OCI-LY3 (cell line): ENCODE measurements around the gene ASIC2.

Experiments used
- EZH2phosphoT487 ChIP-seq: fragments of 200-600 bp; shearing (Covaris generic); IDR thresholded peaks from 2 replicates; pipeline ENCODE4 v1.6.1; 2018; ENCODE audit warnings: antibody characterized with exemption, mixed run types, low read depth
- TF ChIP-seq, protein P1 (sequence below): fragments of 200-600, 300-600 bp; sonication (generic); IDR thresholded peaks from 2 replicates; pipeline ENCODE4 v1.5.1; 2014; ENCODE audit warnings: antibody characterized with exemption, low read length, low read depth

DNA sequence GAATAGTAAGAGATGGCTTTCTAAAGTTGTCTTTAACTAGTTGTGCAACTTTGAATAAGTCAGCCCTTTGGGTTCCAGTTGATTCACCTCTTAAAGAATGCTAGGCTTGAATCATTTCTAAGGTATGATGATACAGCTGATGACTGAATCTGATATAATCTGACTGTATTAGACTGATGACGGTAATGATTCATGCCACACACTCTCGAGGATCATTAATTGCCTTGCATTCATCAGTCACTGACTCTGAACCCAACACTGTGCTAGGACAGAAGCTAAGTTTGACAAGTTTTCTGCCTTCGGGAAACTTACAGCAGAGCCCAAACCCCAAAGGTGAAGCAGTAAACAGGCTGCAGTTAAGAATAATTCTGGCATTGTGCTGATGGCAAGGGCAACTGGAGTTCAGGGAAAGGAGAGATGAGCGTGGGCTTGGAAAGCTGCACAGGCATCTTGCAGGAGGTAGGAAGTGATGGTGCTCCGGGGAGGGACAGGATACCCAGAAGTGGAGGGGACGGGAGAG, 25.8 kb downstream of the ASIC2 start:
- TF ChIP-seq, protein P1, sequence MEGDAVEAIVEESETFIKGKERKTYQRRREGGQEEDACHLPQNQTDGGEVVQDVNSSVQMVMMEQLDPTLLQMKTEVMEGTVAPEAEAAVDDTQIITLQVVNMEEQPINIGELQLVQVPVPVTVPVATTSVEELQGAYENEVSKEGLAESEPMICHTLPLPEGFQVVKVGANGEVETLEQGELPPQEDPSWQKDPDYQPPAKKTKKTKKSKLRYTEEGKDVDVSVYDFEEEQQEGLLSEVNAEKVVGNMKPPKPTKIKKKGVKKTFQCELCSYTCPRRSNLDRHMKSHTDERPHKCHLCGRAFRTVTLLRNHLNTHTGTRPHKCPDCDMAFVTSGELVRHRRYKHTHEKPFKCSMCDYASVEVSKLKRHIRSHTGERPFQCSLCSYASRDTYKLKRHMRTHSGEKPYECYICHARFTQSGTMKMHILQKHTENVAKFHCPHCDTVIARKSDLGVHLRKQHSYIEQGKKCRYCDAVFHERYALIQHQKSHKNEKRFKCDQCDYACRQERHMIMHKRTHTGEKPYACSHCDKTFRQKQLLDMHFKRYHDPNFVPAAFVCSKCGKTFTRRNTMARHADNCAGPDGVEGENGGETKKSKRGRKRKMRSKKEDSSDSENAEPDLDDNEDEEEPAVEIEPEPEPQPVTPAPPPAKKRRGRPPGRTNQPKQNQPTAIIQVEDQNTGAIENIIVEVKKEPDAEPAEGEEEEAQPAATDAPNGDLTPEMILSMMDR: no peak
- no peak for TF ChIP-seq EZH2phosphoT487
